ENCODE measurements around the gene HOXB7.

HOXB7 gene

GRCh38 chr17:48562934-48563333 lies 47.9 kb downstream of the HOXB7 start:
- in situ Hi-C loops (cut with HindIII; ENCODE audit: low sequenced_read_pairs), result no loop called here
- no peak for DNase-seq (ENCODE audit: low read depth)
- no peak for TF ChIP-seq CTCF (IDR thresholded peaks at IDR 0.05; ENCODE audit: low read depth, low read length, missing control alignments)
- H3K4me3 ChIP-seq (ENCODE audit: low read depth, low read length), result peak overlapping the region; percentile 82

- H3K4me3 ChIP-seq (ENCODE audit: low read depth, low read length), result peak overlapping the region; percentile 82
- TF ChIP-seq CTCF (IDR thresholded peaks at IDR 0.05; ENCODE audit: low read depth, low read length, missing control alignments), result peak; percentile 62
- DNase-seq (ENCODE audit: low read depth), result no peak
- in situ Hi-C loops (cut with HindIII; ENCODE audit: low sequenced_read_pairs), result no loop called here
Observed at GRCh38 chr17:48561884-48562810, 48.7 kb downstream of the HOXB7 start.

DNA sequence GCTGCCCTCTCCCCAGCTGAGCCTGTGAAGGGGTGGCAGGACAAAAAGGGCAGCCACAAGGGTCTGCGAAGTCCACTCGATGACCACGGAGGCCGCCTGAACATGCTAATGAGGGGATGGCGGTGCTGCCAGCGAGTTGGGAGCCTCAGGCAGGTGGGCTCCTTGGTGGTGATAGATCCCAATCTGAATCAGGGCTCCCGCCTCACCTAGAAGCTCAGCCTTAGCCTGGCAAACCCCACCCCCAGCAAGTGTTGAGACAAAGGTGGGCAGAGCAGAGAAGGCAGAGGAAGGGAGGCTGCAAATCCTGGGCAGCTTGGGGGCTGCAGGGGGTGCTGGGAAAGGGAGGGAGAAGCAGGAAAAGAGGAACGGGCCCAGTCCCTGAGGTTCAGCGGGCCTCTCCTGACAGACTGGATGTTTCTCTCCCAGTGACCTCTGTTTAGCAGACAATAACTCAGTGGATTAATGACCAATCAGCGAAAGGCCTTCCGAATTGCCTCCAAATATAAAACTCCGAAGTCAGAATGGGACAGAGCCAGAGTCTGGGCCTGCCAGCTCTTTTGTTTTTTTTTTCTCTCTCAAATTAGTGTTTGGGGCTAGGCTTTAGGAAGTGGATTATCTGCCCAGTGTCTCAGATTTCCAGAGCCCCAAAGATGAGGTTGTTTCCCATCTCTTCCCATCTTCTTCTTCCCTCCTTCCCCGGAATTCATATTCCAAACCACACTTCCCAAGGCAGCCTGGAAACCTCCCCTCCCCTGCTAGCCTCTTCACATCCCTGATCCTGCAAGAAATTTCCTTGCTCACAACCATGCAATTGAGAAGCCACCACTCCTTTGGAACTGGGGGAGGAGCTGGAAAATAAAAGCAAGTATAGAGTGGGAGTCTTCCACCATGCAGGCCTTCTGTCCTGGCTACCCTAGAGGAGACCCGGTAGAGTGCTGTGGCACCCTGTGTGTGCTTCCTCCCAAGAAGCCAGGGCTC lies 50.7 kb downstream of the HOXB7 start:
- peak overlapping the region; percentile 82 for H3K4me3 ChIP-seq (ENCODE audit: low read depth, low read length)
- in situ Hi-C loops (cut with HindIII; ENCODE audit: low sequenced_read_pairs), result no loop called here
- DNase-seq (ENCODE audit: low read depth), result no peak
- TF ChIP-seq CTCF (IDR thresholded peaks at IDR 0.05; ENCODE audit: low read depth, low read length, missing control alignments), result no peak

DNA sequence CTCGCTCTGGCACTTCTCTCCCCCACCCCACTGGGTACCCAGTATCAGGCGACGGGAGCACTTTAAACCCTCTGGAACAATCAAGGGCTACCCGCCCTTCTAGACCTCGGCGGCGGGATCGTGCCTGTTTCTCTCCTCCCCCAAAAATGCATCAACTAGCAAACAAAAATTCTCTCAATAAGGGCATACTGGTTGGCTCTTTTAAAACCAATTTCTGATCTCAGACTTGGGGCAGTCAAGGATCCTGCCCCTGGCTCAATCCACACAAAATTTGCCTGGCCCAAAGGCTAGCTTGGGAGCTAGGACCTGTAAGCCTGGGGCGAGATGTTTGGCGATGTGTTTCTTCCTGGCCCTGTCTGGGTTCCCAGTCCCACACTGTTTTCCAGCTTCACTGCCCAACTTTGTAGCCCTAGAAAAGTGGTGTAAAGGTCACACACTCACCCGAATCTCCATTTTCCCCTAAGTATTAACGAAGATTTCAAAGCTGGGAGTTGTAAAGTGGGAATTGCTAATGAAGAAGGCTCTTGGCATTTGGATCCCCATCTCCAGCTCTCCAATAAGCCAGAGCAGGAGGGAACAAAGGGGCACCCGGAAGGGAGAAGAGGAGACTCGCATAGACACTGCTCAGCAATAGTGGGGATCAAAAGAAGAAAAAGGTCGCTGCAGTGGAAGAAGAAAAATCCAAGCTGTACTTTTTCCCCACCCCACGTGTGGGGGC lies 51.5 kb downstream of the HOXB7 start:
- peak; percentile 9 for TF ChIP-seq CTCF (IDR thresholded peaks at IDR 0.05; ENCODE audit: low read depth, low read length, missing control alignments)
- H3K4me3 ChIP-seq (ENCODE audit: low read depth, low read length), result peak overlapping the region; percentile 82
- in situ Hi-C loops (cut with HindIII; ENCODE audit: low sequenced_read_pairs), result no loop called here
- no peak for DNase-seq (ENCODE audit: low read depth)

- no peak for DNase-seq (ENCODE audit: low read depth)
- no peak for TF ChIP-seq CTCF (IDR thresholded peaks at IDR 0.05; ENCODE audit: low read depth, low read length, missing control alignments)
- in situ Hi-C loops (cut with HindIII; ENCODE audit: low sequenced_read_pairs), result no loop called here
- peak overlapping the region; percentile 82 for H3K4me3 ChIP-seq (ENCODE audit: low read depth, low read length)
Observed at GRCh38 chr17:48558831-48559121, 52.0 kb downstream of the HOXB7 start.
